HG03108 (cell line): ENCODE data around the gene RCBTB2.
"Not testable (repeated sequence)": the region's sequence is repeated elsewhere in the genome, so short reads cannot be mapped to it uniquely, and the experiment has no call there.

Experiments used
- ATAC-seq: cut with Tn5 transposase; IDR thresholded peaks from one replicate; pipeline ENCODE4 v1.9.1; 2021; ENCODE audit warnings: moderate library complexity; ENCODE audit not compliant: unreplicated experiment

RCBTB2 gene

DNA sequence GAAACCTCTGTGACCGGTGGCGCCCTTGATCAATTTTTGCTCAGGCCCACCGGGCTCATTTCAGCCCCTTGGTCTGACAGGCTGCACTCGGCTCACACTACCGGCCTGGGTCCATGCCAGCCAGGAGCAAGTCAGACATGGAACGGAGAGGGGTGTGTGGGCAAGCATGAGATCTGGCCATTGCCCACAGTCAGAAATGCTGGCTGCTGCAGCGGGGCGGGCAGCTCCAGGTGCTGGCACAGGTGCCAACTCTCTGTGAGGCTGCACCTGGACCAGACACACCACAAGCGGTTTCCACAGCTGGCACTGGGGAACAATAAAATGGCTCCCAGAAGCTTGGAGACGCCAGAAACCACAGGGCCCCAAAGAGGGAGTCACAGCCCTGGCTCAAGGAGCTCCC lies 76.3 kb downstream of the RCBTB2 start:
- no peak for ATAC-seq

DNA sequence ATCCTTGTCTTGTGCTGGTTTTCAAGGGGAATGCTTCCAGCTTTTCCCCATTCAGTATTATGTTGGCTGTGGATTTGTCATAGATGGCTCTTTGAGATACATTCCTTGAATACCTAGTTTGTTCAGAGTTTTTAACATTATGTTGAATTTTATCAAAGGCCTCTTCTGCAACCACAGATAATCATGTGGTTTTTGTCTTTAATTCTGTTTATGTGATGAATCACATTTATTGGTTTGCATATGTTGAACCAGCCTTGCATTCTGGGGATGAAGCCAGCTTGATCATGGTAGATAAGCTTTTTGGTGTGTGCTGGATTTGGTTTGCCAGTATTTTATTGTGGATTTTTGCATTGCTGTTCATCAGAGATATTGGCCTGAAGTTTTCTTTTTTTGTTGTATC lies 81.7 kb downstream of the RCBTB2 start:
- not testable (repeated sequence) for ATAC-seq

DNA sequence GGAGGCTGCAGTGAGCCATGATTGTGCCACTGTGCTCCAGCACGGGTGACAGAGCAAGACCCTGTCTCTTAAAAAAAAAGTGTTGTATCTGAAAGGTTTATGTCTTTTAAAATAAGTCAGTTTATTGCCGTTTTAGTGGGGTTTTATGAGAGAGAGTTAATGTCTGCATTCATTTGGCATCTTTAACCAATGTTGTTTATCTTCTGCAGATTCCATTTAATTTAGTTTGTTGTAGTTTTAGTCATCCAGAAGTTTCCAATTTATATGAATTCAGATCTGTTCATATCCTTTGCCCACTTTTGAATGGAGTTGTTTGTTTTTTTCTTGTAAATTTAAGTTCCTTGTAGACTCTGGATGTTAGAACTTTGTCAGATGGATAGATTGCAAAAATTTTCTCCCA lies 83.2 kb downstream of the RCBTB2 start:
- ATAC-seq = no peak

- ATAC-seq = no peak
These were observed 83.8 kb downstream of the RCBTB2 start for GRCh38 chr13:48448959-48449614.

- ATAC-seq = no peak
These were observed 84.5 kb downstream of the RCBTB2 start for GRCh38 chr13:48448285-48448958.

GRCh38 chr13:48446464-48446863 lies 86.4 kb downstream of the RCBTB2 start:
- ATAC-seq = no peak

- ATAC-seq = no peak
These were observed 89.3 kb downstream of the RCBTB2 start for GRCh38 chr13:48443442-48444208.
